Measurements from ENCODE around the gene FBXO31.
A peak's percentile ranks its signal among the peaks of the same experiment; 100 is the strongest.

Gene FBXO31

DNA sequence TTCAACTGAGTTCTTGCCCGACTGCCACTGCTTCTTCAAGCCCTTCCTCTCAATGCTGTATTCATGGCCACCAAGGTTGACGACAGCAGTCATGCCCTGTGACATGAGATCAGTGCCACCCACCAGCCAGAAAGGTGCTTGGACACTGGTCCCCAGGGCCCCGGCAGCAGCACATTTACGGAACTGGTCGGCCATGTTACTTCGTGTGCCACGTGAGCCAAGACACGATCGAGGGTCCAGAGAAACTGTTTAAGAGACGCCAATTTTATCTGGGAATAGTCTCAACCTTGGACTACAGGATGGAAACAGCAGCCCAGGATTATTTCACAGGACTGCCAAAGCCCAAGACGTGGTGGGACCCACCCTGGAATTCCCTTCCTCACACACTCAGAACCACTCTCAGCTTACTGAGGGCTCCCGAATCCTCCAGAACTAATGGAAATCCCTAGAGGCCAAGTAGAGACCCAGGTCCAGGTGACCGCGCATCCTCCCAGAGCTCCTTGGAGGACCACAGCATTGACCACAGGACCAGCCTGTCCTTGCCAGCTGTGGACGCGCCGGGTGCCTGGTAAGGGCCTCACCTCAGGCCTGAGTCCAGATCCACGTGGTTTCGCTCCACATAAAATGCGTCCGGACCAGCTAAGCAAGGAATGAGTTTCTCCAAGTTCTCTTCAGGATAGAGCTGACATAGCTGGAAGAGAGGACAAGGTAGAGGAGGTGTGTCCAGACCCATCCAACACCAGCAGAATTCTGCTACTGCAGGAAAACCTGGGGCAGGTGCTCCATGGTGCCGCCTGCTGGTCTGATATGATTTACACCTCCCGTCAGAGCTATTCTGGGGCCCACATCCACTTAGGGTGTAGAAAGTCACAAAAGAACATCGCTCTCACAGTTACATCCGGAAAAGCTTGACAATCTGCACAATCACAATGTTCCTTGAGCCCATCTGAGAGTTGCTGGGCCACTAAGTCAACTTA lies 36.7 kb upstream of the FBXO31 start:
- no peak for TF ChIP-seq Cebpa-rat (IDR thresholded peaks at IDR 0.05)
- Histone ChIP-seq H3K4me2 (no peak overlapping the region), H3K4me1 (peaks cover 4% of the 10 kb centered on the region), H3K4me3 (no peak overlapping the region), H3K27ac (no peak overlapping the region), H3K9me3 (no peaks in the 10 kb centered on the region), H3K9ac (no peak overlapping the region), H3K27me3 (no peaks in the 10 kb centered on the region), H4K20me1 (peaks cover 44% of the 10 kb centered on the region), H3K36me3 (peaks cover 93% of the 10 kb centered on the region)

DNA sequence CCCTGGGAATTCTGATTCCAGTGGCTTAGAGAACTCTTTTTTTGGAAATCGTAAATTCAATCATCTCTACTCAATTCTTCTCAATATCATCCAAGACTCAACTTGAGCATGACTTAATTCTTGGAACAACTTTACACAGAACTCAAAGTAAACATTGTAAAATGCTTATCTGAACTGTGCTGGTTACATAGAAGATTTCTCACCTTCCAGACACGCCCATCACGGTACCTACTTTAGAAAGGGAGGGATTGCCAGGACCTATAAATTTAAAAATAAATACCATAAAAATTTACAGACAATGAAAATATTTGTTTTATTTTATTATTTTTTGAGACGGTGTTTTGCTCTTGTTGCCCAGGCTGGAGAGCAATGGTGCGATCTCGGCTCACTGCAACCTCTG lies 35.1 kb upstream of the FBXO31 start:
- H3K27me3 ChIP-seq: no peaks in the 10 kb centered on the region
- no peak overlapping the region for H3K4me3 ChIP-seq
- peaks cover 95% of the 10 kb centered on the region for H3K36me3 ChIP-seq
- H4K20me1 ChIP-seq: peaks cover 27% of the 10 kb centered on the region
- no peak for TF ChIP-seq Cebpa-rat (IDR thresholded peaks at IDR 0.05)
- peaks cover 4% of the 10 kb centered on the region for H3K4me1 ChIP-seq
- no peak overlapping the region for H3K4me2 ChIP-seq
- no peaks in the 10 kb centered on the region for H3K9me3 ChIP-seq
- no peak overlapping the region for H3K9ac ChIP-seq
- H3K27ac ChIP-seq: no peak overlapping the region

DNA sequence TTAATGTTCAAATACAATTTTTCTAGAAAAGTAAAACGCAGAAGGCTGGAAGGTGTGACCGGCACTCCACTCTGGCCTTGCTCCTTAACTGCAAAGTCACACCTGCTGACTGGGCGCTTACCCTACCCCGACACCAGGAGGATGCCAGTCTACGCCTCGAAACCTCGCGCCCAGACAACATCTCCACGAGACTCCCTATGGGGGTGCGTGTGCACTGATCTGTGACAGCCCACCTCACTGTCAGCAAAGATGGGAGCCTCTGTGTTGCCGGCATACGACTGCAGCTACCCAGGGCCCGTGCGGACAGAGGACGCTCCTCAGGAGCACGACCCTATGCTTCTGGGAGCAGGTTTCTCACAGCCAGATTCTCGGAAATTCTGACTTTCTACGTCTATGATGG lies 34.6 kb upstream of the FBXO31 start:
- H3K36me3 ChIP-seq: peaks cover 95% of the 10 kb centered on the region
- H3K27me3 ChIP-seq: no peaks in the 10 kb centered on the region
- no peak for TF ChIP-seq Cebpa-rat (IDR thresholded peaks at IDR 0.05)

DNA sequence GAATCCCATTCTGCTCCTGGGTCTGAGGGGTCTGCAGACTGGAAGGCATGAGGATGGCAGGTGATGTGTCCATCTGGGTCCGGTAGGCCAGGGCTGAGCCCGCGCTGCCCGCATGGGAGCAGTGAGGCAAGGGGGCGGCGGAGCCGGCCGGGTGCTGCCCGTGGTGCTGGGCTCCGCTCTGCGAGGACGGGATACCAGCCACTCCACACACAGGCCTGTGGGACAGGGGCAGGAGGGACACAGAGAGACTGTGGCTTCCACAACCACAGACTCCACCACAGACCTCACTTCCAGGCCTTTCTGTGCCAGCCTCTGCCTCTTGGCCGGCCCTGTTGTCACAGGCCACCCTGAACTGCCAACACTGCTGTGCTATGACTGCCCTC lies 33.9 kb upstream of the FBXO31 start:
- no peak overlapping the region for H3K4me3 ChIP-seq
- peak overlapping the region; percentile 24; the same call in 1 of the 2 replicates for H3K9ac ChIP-seq
- H3K27me3 ChIP-seq: no peaks in the 10 kb centered on the region
- no peak for TF ChIP-seq Cebpa-rat (IDR thresholded peaks at IDR 0.05)
- peaks cover 95% of the 10 kb centered on the region for H3K36me3 ChIP-seq
- no peaks in the 10 kb centered on the region for H3K9me3 ChIP-seq
- H3K4me2 ChIP-seq: no peak overlapping the region
- H3K4me1 ChIP-seq: peaks cover 4% of the 10 kb centered on the region
- no peak overlapping the region for H3K27ac ChIP-seq
- H4K20me1 ChIP-seq: peaks cover 35% of the 10 kb centered on the region

More for the DNA sequence above, 34.6 kb upstream of the FBXO31 start:
- Histone ChIP-seq H3K27ac (no peak overlapping the region), H4K20me1 (peaks cover 28% of the 10 kb centered on the region), H3K9me3 (no peaks in the 10 kb centered on the region), H3K9ac (no peak overlapping the region), H3K4me1 (peaks cover 4% of the 10 kb centered on the region), H3K4me2 (no peak overlapping the region), H3K4me3 (no peak overlapping the region)

DNA sequence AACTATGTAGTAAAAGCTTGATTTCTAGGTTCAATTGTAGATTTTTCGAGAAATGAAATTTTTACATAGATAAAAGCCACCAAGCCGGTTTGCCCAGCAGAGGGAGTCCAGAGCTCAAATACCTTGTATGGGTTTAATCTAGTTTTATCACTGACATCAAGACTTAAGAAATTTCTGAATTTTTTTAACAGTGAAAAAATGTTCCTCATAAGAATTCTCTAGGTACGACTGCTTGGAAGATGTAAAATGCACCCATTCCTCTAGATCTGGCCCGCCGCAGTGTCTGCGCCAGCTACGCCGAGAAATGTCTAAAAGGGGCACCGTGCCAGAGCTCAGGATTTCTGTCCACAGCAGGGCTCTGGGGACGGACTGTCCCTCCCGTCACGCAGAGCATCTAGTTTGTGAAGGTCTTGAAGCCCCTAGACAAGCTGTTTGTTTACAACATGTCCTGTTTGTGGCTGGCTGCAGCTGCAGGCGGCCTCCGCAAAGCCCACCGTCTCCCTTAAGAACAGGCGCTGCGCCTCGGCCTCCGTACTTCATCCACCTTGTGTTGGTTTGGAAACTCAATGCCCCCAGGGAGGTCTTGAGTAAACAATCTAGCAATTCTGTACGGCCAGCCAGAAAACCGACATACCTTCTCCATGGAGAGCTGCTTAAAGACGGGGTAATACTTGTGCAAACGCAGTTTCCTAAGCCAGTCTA lies 33.4 kb upstream of the FBXO31 start:
- H3K36me3 ChIP-seq: peaks cover 95% of the 10 kb centered on the region
- H3K4me2 ChIP-seq: no peak overlapping the region
- no peak for TF ChIP-seq Cebpa-rat (IDR thresholded peaks at IDR 0.05)

DNA sequence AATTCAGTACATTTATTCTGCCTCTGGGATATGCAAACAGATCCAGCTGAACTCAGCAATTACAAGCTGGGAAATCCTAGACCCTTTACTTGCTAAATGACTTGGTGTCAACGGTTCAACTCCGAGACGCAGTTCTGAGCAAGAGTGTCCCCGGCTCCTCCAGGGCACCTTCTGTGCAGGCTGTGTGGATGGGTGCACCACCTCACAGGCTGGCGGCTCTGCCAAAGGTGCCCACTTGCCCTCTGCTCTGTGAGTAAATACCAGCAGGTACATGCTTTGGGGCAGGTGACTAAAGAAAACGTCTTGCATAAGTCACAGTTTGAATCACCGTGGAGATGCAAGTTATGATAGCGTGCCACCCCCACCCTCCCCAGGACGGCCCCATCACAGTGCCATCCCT lies 31.9 kb upstream of the FBXO31 start:
- Histone ChIP-seq H3K4me3 (no peak overlapping the region), H3K9me3 (no peaks in the 10 kb centered on the region), H3K27ac (no peak overlapping the region), H3K4me1 (peaks cover 4% of the 10 kb centered on the region), H3K4me2 (no peak overlapping the region), H3K9ac (no peak overlapping the region), H3K36me3 (peaks cover 94% of the 10 kb centered on the region), H4K20me1 (peaks cover 42% of the 10 kb centered on the region), H3K27me3 (no peaks in the 10 kb centered on the region)
- no peak for TF ChIP-seq Cebpa-rat (IDR thresholded peaks at IDR 0.05)

More for the DNA sequence above, 33.4 kb upstream of the FBXO31 start:
- no peaks in the 10 kb centered on the region for H3K27me3 ChIP-seq
- peaks cover 39% of the 10 kb centered on the region for H4K20me1 ChIP-seq
- H3K4me3 ChIP-seq: no peak overlapping the region
- peak overlapping the region; percentile 24; the same call in 1 of the 2 replicates for H3K9ac ChIP-seq
- no peak overlapping the region for H3K27ac ChIP-seq
- H3K4me1 ChIP-seq: peaks cover 4% of the 10 kb centered on the region
- no peaks in the 10 kb centered on the region for H3K9me3 ChIP-seq

DNA sequence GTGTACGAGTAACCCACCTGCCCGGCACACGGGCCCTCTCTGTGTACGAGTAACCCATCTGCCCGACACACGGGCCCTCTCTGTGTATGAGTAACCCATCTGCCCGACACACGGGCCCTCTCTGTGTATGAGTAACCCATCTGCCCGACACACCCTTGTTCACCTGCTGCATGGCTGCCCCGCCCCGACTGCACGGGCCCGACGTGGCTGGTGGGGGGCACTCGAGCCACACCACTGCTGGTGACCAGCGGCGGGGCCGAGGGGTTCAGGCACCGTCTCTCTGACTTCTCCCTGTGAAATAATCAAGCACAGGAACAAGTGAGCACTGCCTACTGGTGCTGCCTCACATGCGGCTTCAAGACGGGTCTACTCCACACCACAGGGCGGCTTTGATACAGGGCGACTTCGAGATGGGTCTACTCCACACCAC lies 30.7 kb upstream of the FBXO31 start:
- Histone ChIP-seq H3K4me1 (peaks cover 4% of the 10 kb centered on the region), H3K27me3 (no peaks in the 10 kb centered on the region), H3K9ac (no peak overlapping the region), H3K4me2 (no peak overlapping the region), H3K27ac (no peak overlapping the region), H3K36me3 (peaks cover 94% of the 10 kb centered on the region), H3K9me3 (no peaks in the 10 kb centered on the region), H4K20me1 (peaks cover 54% of the 10 kb centered on the region), H3K4me3 (no peak overlapping the region)
- TF ChIP-seq Cebpa-rat (IDR thresholded peaks at IDR 0.05): no peak

DNA sequence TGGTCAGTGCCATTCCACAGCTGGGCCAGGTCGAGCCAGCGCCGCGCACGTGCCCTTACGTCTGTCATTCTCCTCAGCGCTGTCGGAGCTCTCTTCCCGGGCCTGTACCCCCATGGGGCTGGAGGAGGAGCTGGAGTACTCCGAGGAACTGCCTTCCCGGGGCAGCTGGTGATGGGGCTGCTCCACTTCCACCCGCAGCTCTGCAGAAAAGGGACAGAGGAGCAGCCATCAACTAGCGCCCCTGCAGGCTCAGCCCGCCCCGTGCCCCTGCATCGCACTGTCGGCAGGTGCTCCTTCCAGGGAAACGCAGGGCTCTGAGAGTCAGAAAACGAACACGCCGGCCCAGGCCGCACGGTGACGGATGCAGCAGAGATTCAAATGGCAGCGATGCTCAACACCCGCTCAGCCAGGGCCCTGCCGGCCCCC lies 29.4 kb upstream of the FBXO31 start:
- Histone ChIP-seq H3K4me2 (no peak overlapping the region), H3K4me3 (no peak overlapping the region), H3K9ac (no peak overlapping the region), H3K36me3 (peaks cover 92% of the 10 kb centered on the region), H3K9me3 (no peaks in the 10 kb centered on the region), H3K27me3 (no peaks in the 10 kb centered on the region), H3K4me1 (no peaks in the 10 kb centered on the region), H3K27ac (no peak overlapping the region), H4K20me1 (peaks cover 61% of the 10 kb centered on the region)
- TF ChIP-seq Cebpa-rat (IDR thresholded peaks at IDR 0.05): no peak

DNA sequence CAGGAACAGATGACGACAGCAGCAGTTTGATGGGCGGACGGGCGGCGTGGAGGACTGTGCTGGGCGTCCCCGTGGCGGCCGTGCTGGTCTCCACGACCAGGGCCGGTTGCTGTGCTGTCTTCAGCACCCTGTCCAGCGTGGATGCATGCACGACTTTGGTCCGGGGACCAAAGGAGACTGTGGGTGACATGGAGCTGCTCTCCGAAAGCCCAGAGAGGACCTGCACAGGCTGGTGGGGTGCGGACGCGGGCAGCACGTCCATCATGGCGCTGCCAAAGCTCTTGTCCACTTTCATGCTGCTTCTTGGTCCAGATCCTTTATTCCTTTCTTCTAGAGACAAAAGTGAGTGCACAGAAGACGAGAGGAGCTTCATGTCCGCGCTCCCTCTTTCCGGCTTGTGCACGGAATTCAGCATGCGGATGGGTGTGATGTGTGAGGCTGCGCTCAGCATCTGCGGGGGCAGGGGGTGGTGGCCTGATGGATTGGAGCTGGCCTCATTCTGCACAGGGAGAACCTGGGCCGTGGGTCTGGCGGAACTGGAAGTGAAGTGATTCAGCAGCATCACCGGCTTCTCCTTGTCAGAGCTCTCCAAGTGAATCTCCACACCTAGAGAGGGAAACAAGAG lies 28.9 kb upstream of the FBXO31 start:
- H3K9ac ChIP-seq: no peak overlapping the region
- H4K20me1 ChIP-seq: peaks cover 61% of the 10 kb centered on the region
- TF ChIP-seq Cebpa-rat (IDR thresholded peaks at IDR 0.05): no peak
- H3K4me1 ChIP-seq: no peaks in the 10 kb centered on the region
- no peak overlapping the region for H3K4me2 ChIP-seq
- H3K9me3 ChIP-seq: no peaks in the 10 kb centered on the region
- H3K36me3 ChIP-seq: peaks cover 92% of the 10 kb centered on the region
- no peak overlapping the region for H3K4me3 ChIP-seq
- no peaks in the 10 kb centered on the region for H3K27me3 ChIP-seq
- no peak overlapping the region for H3K27ac ChIP-seq
